Gastroesophageal sphincter (tissue), 4 donors: Measurements from ENCODE around the gene FAM184A. TPM values are rescaled to one million over a fixed set of nuclear protein-coding genes. Genes with fewer than 3 reads are reported as not detected.

ENCODE experiments used
- ATAC-seq: fragments of 150-250 bp; one replicate; pipeline ENCODE4 v1.9.1; 2016; ENCODE audit warnings: mild to moderate bottlenecking, moderate library complexity
- H3K27ac ChIP-seq, 4 donors: fragments of 200-600 bp; sonication (generic) in 3 of 4; 1 replicate in 3 of 4; 2 replicates in 1 of 4; pipeline ENCODE4 v1.5.1; 2016 to 2019
- H3K27me3 ChIP-seq: fragments of 200-600 bp; sonication (generic); one replicate; pipeline ENCODE4 v1.5.1; 2019
- H3K36me3 ChIP-seq, 2 donors: fragments of 200-600 bp; sonication (generic); one replicate each; pipeline ENCODE4 v1.5.1; 2019; ENCODE audit warnings: control low read depth in 1 of 2
- H3K4me1 ChIP-seq, 3 donors: fragments of 200-600 bp; sonication (generic); 1 replicate in 2 of 3; 2 replicates in 1 of 3; pipeline ENCODE4 v1.5.1; 2016 to 2019; ENCODE audit warnings: control low read depth in 2 of 3
- H3K4me3 ChIP-seq, 2 donors: fragments of 200-600 bp; sonication (generic); one replicate each; pipeline ENCODE4 v1.5.1; 2019; ENCODE audit warnings: mild to moderate bottlenecking in 1 of 2, moderate library complexity in 1 of 2
- H3K9me3 ChIP-seq, 3 donors: fragments of 200-600 bp; sonication (generic); one replicate each; pipeline ENCODE4 v1.5.1; 2017 to 2019; ENCODE audit warnings: control low read depth in 2 of 3
- CTCF ChIP-seq, 4 experiments: fragments of 200-600 bp in 2 of 4; fragments of 450-650 bp in 2 of 4; sonication (generic) in 1 of 4; IDR thresholded peaks; one replicate each; pipeline ENCODE4 v1.5.1; 2017 to 2019; ENCODE audit warnings: antibody characterized with exemption in 4 of 4, mild to moderate bottlenecking in 2 of 4, moderate library complexity in 2 of 4
- EP300 ChIP-seq: sonication (generic); formaldehyde crosslinking; IDR thresholded peaks from one replicate; pipeline ENCODE4 v1.6.1; 2017; ENCODE audit warnings: antibody characterized with exemption, mild to moderate bottlenecking
- POLR2A ChIP-seq, 2 donors: fragments of 450-650 bp; IDR thresholded peaks; one replicate each; pipeline ENCODE4 v1.6.1; 2017; ENCODE audit warnings: antibody characterized with exemption in 2 of 2, mild to moderate bottlenecking in 2 of 2, moderate library complexity in 1 of 2
- POLR2AphosphoS5 ChIP-seq: sonication (generic); formaldehyde crosslinking; IDR thresholded peaks from one replicate; pipeline ENCODE4 v1.6.1; 2017; ENCODE audit warnings: antibody characterized with exemption
- WGBS, 2 donors: methylation state at CpG; one replicate each; pipeline ENCODE4 v1.1.5; 2018; ENCODE audit warnings: low coverage in 1 of 2; 5-methylcytosine and 5-hydroxymethylcytosine counted together
- total RNA-seq, 4 donors: library from RNA; depleted of rRNA; stranded (reverse); fragments of >200 nt; gene quantifications; one replicate each; pipeline ENCODE4 v1.1.0, GENCODE V29; 2016

Gene FAM184A
- total RNA-seq, 4 donors from 2014 or later, result 7.5 to 25.5 (median 10.3) TPM

GRCh38 chr6:118934461-118935330, 143.8 kb downstream of the FAM184A start, which contains the start of gene MCM9:
TSS of gene MCM9 (minus strand) at chr6:118935159. CDS start at chr6:118931723, 3,436 bp downstream.
- 0 to 2% methylated on average over 5 to 10 of the region's 95 CpGs for WGBS, 2 donors
- Histone ChIP-seq H3K27ac (peak within 1 kb of the TSS; percentile 87 to 96 (median 94)), H3K36me3 (peaks cover 0 to 19% of the 10 kb centered on the region in 2 donors), H3K4me1 (peaks cover 0 to 35% (median 6%) of the 10 kb centered on the region in 3 donors), H3K27me3 (no peaks in the 10 kb centered on the region), H3K9me3 (no peaks in the 10 kb centered on the region), H3K4me3 (peak within 1 kb of the TSS; percentile 78 to 91)
- ATAC-seq, result peak; percentile 97
- TF ChIP-seq POLR2A (IDR thresholded peaks at IDR 0.05) (peak; percentile 51 to 66), EP300 (no peak), POLR2AphosphoS5 (peak; percentile 48)

- H3K4me1 ChIP-seq, result peaks cover 0 to 35% (median 6%) of the 10 kb centered on the region in 3 donors
- 19 to 30% methylated on average over 7 to 8 of the region's 8 CpGs for WGBS, 2 donors
- H3K36me3 ChIP-seq, result peaks cover 0 to 26% of the 10 kb centered on the region in 2 donors
- H3K9me3 ChIP-seq, result no peaks in the 10 kb centered on the region
- H3K27me3 ChIP-seq, result no peaks in the 10 kb centered on the region
- H3K4me3 ChIP-seq, result peak overlapping the region; percentile 78 to 91
- no peak for ATAC-seq
- peak overlapping the region in 3 of 4 donors; percentile 94 to 96 (median 95) for H3K27ac ChIP-seq
- no peak for TF ChIP-seq CTCF (IDR thresholded peaks at IDR 0.05)
- no peak for TF ChIP-seq POLR2AphosphoS5
- TF ChIP-seq POLR2A (IDR thresholded peaks at IDR 0.05), result no peak
- no peak for TF ChIP-seq EP300
Observed at GRCh38 chr6:118933855-118934460, 144.5 kb downstream of the FAM184A start.

GRCh38 chr6:118932421-118932820, 146.0 kb downstream of the FAM184A start:
- Histone ChIP-seq H3K9me3 (no peaks in the 10 kb centered on the region), H3K4me1 (peaks cover 0 to 35% (median 6%) of the 10 kb centered on the region in 3 donors), H3K27me3 (no peaks in the 10 kb centered on the region), H3K36me3 (peaks cover 0 to 41% of the 10 kb centered on the region in 2 donors), H3K27ac (no peak overlapping the region), H3K4me3 (no peak overlapping the region)
- WGBS, 2 donors, result 23 to 49% methylated on average over 2 of the region's 2 CpGs
- ATAC-seq, result no peak
- no peak for TF ChIP-seq CTCF (IDR thresholded peaks at IDR 0.05)
- no peak for TF ChIP-seq POLR2A (IDR thresholded peaks at IDR 0.05)
- no peak for TF ChIP-seq EP300
- no peak for TF ChIP-seq POLR2AphosphoS5

GRCh38 chr6:118931436-118931835, 147.0 kb downstream of the FAM184A start:
- H3K27me3 ChIP-seq, result no peaks in the 10 kb centered on the region
- H3K9me3 ChIP-seq, result no peaks in the 10 kb centered on the region
- no peak for TF ChIP-seq EP300
- TF ChIP-seq POLR2AphosphoS5, result no peak
- no peak for TF ChIP-seq CTCF (IDR thresholded peaks at IDR 0.05)
- no peak for TF ChIP-seq POLR2A (IDR thresholded peaks at IDR 0.05)
- no peak overlapping the region for H3K4me3 ChIP-seq
- ATAC-seq, result no peak
- H3K4me1 ChIP-seq, result peaks cover 0 to 33% (median 6%) of the 10 kb centered on the region in 3 donors
- no peak overlapping the region for H3K27ac ChIP-seq
- peaks cover 2 to 51% of the 10 kb centered on the region in 2 donors for H3K36me3 ChIP-seq
- WGBS, 2 donors, result 92 to 94% methylated on average over 5 of the region's 5 CpGs

- no peak for TF ChIP-seq POLR2AphosphoS5
- no peak for TF ChIP-seq EP300
- TF ChIP-seq POLR2A (IDR thresholded peaks at IDR 0.05), result no peak
- no peak for TF ChIP-seq CTCF (IDR thresholded peaks at IDR 0.05)
- H3K27me3 ChIP-seq, result no peaks in the 10 kb centered on the region
- H3K4me3 ChIP-seq, result no peak overlapping the region
- 89 to 100% methylated on average over 3 of the region's 3 CpGs for WGBS, 2 donors
- no peaks in the 10 kb centered on the region for H3K9me3 ChIP-seq
- H3K27ac ChIP-seq, result no peak overlapping the region
- peaks cover 0 to 25% (median 2%) of the 10 kb centered on the region in 3 donors for H3K4me1 ChIP-seq
- ATAC-seq, result no peak
- peaks cover 2 to 52% of the 10 kb centered on the region in 2 donors for H3K36me3 ChIP-seq
Observed at GRCh38 chr6:118930680-118931079, 147.8 kb downstream of the FAM184A start.
